Activated T-cell treated with anti-CD3 and anti-CD28 coated beads, Interleukin-2, amount 50 U/mL, for 24 hours (primary cell): ENCODE data around the gene TPD52L1.

Source experiments
- DNase-seq: peaks from one replicate; pipeline ENCODE4 v3.0.0-alpha.2; 2020
- H3K27ac Mint-ChIP-seq: 2 replicates; pipeline ENCODE4 v1.8.0; 2020; ENCODE audit warnings: mild to moderate bottlenecking, mixed read lengths
- H3K27me3 Mint-ChIP-seq: 2 replicates; pipeline ENCODE4 v1.8.0; 2020; ENCODE audit warnings: mixed read lengths
- H3K36me3 Mint-ChIP-seq: 2 replicates; pipeline ENCODE4 v1.8.0; 2020; ENCODE audit warnings: low read depth, mixed read lengths
- H3K4me1 Mint-ChIP-seq: 2 replicates; pipeline ENCODE4 v1.8.0; 2020; ENCODE audit warnings: low read depth, mixed read lengths
- H3K4me3 Mint-ChIP-seq: 2 replicates; pipeline ENCODE4 v1.8.0; 2020; ENCODE audit warnings: mild to moderate bottlenecking, moderate library complexity, mixed read lengths
- H3K9me3 Mint-ChIP-seq: 2 replicates; pipeline ENCODE4 v1.8.0; 2020; ENCODE audit warnings: mixed read lengths

TPD52L1 gene

GRCh38 chr6:125307150-125307838, 153.7 kb downstream of the TPD52L1 start:
- H3K4me1 Mint-ChIP-seq, result peaks cover 22% of the 10 kb centered on the region
- H3K4me3 Mint-ChIP-seq, result no peak overlapping the region
- H3K27me3 Mint-ChIP-seq, result peaks cover 12% of the 10 kb centered on the region
- DNase-seq, result no peak
- no peaks in the 10 kb centered on the region for H3K36me3 Mint-ChIP-seq
- peaks cover under 1% of the 10 kb centered on the region for H3K9me3 Mint-ChIP-seq
- H3K27ac Mint-ChIP-seq, result no peak overlapping the region

- H3K27ac Mint-ChIP-seq, result no peak overlapping the region
- H3K4me3 Mint-ChIP-seq, result no peak overlapping the region
- no peaks in the 10 kb centered on the region for H3K9me3 Mint-ChIP-seq
- H3K36me3 Mint-ChIP-seq, result no peaks in the 10 kb centered on the region
- H3K27me3 Mint-ChIP-seq, result peaks cover 14% of the 10 kb centered on the region
- H3K4me1 Mint-ChIP-seq, result peaks cover 14% of the 10 kb centered on the region
- DNase-seq, result no peak
Observed at GRCh38 chr6:125307964-125308615, 154.5 kb downstream of the TPD52L1 start.

GRCh38 chr6:125310994-125311649, 157.5 kb downstream of the TPD52L1 start:
- H3K27me3 Mint-ChIP-seq, result peaks cover 14% of the 10 kb centered on the region
- H3K4me1 Mint-ChIP-seq, result peaks cover 11% of the 10 kb centered on the region
- no peaks in the 10 kb centered on the region for H3K36me3 Mint-ChIP-seq
- H3K9me3 Mint-ChIP-seq, result no peaks in the 10 kb centered on the region
- H3K27ac Mint-ChIP-seq, result no peak overlapping the region
- no peak overlapping the region for H3K4me3 Mint-ChIP-seq
- DNase-seq, result no peak

GRCh38 chr6:125312478-125312877, 158.9 kb downstream of the TPD52L1 start:
- Mint-ChIP-seq H3K36me3 (no peaks in the 10 kb centered on the region), H3K27ac (no peak overlapping the region), H3K9me3 (no peaks in the 10 kb centered on the region), H3K4me1 (peaks cover 10% of the 10 kb centered on the region), H3K27me3 (peaks cover 20% of the 10 kb centered on the region), H3K4me3 (no peak overlapping the region)
- DNase-seq, result no peak

GRCh38 chr6:125312950-125313349, 159.4 kb downstream of the TPD52L1 start:
- no peak for DNase-seq
- Mint-ChIP-seq H3K4me3 (no peak overlapping the region), H3K36me3 (no peaks in the 10 kb centered on the region), H3K27me3 (peaks cover 22% of the 10 kb centered on the region), H3K27ac (no peak overlapping the region), H3K4me1 (peaks cover 7% of the 10 kb centered on the region), H3K9me3 (no peaks in the 10 kb centered on the region)
